NCI-H1694 treated with DMSO at 0.1 percent for 48 hours (cell line): Measurements from ENCODE around the gene CEACAM6.
A peak's percentile ranks its signal among the peaks of the same experiment; 100 is the strongest.
"Not testable (repeated sequence)": the region's sequence is repeated elsewhere in the genome, so short reads cannot be mapped to it uniquely, and the experiment has no call there.

ENCODE experiments used
- DNase-seq: peaks from one replicate; lab custom pipeline; 2025; lab: John Stamatoyannopoulos, UW

The CEACAM6 gene

DNA sequence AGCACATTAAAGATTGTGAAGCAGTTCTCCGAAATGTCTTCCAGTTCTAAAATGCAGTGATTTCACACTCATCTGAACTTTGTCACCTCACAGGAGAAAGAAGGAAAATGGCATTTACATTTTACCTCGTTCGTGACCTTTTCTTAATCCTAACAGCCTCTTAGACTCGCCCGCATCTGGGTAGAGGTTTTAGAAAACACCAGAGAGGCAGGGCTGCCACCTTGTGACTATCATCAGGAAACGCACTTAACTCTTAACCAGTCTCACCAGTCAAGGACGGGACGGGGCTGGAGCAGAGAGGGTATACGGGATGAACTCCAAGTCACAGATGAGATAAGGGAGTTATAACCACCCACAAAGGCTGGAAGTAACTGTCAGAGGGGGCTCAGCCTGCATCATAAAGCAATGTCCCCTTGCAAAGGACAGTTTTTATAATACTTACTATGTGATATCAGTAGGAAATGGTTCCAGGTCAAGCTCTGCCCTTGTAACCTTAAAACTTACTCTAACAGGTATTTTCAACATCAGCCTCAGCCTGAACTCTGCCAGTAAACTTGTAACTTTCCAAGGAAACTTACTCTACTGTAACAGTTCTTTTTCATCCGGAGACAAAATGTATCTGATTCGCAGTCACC lies 8.6 kb upstream of the CEACAM6 start:
- DNase-seq, result peak; percentile 11

DNA sequence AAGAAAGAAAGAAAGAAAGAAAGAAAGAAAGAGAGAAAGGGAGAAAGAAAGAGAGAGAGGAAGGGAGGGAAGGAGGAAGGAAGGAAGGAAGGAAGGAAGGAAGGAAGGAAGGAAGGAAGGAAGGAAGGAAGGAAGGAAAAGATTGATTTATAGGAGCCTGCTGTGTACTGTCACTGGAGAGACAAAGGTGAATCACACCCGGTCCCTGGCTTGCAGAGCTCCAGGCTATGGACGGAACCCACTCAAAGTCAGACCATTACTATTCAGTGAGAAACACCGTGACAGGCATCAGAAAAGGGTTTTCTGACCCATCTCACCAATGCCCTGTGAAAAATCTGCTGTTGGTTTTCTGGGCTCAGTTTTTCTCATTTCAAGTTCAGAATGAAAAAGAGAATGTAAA lies 7.3 kb upstream of the CEACAM6 start:
- DNase-seq, result no peak

DNA sequence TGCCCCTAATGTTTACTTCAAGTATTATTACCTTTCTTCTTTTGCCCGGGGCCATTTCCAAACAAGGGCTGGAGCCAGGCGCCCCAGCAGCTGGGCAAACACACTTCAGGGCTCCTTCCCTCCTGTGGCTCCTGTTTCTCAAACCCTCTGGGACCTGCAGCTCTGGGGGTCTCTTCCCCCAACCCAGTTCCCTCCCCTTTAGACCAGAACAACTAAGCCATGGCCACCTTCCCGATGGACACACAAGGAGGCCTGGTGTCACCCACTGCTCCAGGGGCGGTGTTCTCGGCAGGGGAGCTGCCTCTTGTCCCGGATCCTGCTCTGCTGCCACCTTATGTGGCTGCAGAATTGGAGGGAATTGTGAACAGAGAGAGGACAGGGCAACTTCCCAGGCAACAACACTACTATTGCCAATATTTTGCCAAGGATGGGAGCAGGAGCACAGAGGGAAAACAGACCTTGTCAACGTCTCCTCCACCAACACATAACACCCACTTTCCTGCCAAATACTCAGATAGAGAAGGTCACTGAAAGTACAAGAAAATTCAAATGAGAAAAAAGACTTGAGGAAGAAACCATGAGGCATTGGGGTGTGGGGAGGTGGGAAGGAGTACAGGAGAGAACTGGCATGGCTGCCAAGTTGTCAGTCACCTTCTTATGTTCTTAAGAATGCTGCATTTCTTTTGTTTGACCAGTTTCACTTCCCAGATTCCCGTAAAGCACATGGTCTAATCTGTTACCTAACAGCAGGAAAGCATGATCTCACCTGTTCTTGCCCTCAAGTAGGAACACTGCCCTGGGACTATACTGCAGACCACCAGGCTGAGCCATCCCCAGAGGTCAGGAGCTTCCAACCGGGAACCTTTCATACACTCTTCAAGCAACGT lies 4.8 kb upstream of the CEACAM6 start:
- not testable (repeated sequence) for DNase-seq

DNA sequence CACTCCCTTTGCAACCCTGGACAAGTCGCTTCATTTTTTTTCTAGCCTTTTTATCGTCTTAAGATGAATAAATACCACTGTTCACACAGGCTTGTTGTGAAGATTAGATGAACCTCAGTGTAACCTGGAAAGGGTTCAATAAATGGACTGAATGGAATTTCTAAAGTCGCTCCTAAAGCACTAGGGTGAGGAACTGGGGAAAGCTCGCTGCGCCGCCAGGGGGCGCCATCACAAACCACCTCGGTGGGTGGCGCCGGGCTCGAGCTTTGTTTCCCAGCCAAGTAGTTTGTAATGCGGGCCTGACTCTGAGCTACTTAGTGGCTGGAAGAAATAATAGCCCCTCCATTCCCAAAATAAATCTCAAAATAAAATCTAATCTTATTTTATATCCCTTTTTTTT lies 2.2 kb upstream of the CEACAM6 start:
- DNase-seq, result peak; percentile 4

DNA sequence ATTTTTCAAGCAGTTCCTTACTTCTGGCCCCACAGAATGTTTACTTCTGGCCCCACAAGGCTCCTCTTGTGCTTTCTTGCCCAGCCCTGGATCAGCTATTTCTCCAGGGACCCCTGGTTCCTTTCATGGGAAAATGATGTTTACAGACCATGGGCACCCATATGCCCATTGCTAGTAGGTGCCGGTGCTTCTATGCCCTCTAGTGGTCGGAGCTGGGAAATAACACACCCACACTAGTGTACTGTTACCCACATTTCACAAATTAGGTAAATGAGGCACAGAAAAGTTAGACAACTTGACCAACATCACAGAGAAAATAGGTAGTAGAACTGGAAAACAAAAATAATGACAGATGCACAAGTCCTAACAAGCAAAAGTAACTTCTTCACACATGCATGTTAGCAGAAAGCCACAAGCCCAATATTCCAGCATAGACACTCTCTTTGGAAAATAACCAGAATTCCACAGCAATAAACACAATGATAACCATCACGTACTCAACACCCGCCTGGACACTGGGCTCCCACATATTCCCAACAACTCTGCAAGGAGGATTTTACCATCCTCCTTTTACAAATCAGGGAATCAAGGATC lies 1.3 kb upstream of the CEACAM6 start:
- DNase-seq, result peak; percentile 20

DNA sequence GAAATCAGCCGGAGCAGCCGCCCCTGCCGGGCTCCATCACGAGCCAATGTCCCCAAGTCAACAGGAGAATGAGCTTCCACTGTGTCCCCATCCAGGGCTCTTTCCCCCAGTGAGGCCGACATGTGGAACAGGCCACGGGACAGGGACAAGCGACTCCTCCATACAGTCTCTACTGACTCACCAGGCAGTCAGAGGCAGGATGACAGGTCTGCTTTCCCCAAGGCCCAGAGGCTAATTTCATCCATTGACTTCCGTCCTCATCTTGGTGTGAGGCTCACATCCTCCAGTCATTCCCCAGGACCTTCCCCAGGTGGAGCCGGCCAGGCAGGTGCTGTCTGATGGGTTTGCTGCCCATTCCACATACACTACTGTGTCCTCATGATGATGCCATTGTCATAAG lies 3.5 kb downstream of the CEACAM6 start:
- no peak for DNase-seq

DNA sequence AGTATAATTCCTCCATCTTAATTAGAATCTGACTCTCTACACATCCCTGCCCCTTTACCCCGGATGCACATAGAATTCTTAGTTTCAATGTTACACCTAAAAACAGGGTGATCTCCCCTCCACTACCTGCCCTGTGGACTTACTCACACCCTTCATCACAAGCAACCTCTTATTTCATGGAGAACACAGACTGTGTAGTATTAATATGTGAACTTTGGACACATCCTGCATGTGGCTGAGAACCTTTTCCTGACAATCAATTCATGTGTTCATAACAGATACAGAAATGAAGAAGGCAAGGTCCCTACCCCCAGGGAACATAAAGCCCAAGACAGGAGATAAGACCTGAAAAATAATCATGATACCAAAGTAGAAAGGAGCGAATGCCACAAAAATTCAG lies 11.8 kb downstream of the CEACAM6 start:
- no peak for DNase-seq

DNA sequence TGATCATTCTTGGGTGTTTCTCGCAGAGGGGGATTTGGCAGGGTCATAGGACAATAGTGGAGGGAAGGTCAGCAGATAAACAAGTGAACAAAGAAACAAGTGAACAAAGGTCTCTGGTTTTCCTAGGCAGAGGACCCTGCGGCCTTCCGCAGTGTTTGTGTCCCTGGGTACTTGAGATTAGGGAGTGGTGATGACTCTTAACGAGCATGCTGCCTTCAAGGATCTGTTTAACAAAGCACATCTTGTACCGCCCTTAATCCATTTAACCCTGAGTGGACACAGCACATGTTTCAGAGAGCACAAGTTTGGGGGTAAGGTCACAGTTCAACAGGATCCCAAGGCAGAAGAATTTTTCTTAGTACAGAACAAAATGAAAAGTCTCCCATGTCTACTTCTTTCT lies 12.8 kb downstream of the CEACAM6 start:
- DNase-seq, result not testable (repeated sequence)

DNA sequence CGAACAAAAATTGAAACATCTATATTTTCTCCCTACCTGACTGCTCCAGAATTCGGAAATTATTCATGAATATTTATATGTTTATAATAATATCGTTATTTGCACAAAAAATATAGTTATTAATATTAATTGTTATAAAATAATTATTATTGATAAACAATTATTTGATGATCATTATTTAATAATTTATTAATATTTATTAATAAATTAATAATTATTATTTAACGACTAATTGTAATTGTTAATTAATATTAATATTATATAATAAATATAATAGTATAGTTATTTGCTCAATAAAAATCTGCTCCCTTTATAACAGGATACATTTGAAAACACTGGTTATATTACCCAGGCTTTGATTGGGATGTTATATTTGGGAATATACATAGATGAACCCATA lies 14.3 kb downstream of the CEACAM6 start:
- no peak for DNase-seq

DNA sequence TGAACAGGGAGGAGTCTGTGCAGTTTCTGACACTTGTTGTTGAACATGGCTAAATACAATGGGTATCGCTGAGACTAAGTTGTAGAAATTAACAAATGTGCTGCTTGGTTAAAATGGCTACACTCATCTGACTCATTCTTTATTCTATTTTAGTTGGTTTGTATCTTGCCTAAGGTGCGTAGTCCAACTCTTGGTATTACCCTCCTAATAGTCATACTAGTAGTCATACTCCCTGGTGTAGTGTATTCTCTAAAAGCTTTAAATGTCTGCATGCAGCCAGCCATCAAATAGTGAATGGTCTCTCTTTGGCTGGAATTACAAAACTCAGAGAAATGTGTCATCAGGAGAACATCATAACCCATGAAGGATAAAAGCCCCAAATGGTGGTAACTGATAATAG lies 16.1 kb downstream of the CEACAM6 start:
- DNase-seq, result no peak

DNA sequence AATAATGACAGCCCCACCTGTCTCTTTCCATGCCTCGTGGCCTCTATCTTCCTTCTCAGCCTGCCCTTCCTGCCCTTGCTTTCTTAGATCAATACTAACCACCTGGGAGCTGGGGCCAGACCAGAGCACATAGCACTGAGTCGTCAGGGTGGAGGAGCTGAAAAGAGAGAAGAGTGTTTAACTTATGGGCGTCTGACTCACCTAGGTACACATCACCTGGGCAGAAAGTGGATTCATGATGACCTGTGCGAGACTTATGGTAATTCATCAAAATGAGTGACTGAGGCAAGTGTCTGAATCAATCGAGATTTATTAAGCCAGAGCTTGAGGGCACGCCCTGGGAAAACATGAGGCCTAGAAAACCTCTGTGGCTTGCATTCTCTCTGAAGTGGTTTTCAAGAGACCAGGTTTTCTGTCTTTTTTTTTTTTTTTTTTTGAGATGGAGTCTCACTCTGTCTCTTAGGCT lies 19.2 kb downstream of the CEACAM6 start:
- DNase-seq, result no peak

DNA sequence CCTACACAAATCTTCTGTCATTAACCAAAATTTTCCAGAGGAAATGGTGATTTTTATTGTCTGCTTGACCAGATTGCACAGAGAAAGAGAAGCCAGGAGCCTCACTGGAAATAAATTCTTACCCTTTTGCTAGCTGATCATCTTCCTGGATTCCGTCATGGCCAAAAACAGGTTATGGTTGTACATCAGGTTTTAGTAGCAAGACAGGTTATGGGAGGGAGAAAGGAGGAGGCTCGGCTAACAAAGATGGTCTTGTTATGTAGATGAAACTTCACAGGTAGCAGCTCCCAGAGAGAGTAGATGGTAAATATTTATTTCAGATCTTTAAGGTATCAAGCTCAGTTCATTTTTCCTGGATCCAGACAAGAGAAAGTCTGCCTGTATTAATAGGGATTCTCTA lies 21.4 kb downstream of the CEACAM6 start:
- DNase-seq, result no peak

DNA sequence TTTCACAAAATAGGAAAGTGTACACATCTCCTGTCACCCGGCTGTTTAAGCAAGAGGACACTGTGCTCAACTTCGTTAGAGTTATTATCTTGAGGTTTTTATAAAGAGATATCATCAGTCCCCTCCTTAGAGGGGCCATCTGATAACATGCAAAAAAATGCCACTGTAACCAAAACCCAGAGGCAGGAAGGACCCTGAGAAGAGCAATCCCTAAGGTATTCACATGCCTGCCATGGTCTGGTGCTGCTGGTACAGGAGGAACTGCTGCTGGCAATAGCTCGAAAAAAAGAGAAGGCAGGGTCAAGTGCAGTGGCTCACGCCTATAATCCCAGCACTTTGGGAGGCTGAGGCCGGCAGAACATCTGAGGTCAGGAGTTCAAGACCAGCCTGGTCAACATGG lies 28.3 kb downstream of the CEACAM6 start:
- no peak for DNase-seq

DNA sequence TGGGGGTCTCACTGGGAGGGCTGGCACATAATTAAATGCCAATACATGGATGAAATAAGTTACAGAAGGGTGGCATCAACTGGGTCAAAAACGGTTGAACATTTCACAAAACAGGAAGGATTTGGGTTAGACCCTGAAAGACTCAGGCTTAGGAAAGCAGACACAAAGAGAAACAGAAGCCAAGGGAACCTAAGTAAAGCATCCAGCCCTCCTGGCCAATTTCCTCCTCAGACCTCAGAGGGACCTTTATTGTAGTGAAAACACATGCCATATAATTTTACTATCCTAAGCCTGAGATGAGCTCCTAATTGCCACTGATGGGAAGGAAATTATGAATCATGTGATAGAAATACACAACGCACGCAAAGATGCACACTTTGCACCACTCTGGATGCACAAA lies 29.0 kb downstream of the CEACAM6 start:
- DNase-seq, result no peak

DNA sequence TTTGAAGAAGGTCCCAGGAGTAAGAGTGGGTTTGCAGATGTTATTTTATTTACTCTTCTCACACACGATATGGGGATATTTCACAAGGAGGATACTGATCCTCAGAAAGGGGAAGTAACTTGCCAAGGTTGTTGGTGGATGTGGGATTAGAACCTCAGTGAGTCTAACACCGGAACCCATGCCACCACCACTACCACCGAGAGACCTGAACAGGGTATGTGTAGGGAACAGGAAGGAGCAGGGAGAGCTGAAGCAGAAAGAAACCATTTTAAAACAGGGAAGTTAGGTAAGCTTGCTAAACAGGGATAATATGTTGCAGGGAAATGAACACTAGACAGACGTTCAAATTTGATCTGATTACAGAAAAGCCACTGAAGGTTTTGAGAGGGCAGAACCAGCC lies 29.4 kb downstream of the CEACAM6 start:
- peak; percentile 2 for DNase-seq

DNA sequence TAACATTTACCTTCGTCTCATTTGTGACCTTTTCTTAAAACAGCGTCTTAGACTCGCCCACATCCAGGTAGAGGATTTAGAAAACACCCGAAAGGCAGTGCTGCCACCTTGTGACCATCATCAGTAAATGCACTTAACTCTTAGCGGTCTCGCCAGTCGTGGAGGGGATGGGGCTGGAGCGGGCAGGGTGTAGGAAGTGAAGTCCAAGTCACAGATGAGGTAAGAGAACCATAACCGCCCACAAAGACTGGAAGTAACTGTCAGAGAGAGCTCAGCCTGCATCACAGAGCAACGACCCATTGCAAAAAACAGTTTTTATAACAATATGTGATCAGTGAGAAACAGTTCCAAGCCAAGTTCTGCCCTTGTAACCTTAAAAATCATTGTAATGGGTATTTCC lies 30.3 kb downstream of the CEACAM6 start:
- peak; percentile 50 for DNase-seq

DNA sequence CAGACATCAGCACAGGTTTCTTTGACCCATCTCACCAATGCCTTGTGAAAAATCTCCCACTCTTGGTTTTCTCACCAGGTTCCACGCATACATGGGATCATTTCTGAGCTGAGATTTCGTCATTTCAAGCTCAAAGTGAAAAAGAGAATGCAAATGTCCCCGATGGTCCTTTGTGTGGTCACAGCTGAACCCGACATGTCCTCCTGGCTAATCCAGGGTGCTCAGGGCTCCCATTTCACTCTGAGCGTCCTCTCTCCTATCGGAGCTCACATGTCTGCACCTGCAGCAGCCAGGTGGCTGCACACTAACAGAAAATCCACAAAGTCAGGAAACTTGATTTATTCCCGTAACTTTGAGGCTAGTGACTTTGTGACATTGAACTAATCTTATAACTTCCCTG lies 31.7 kb downstream of the CEACAM6 start:
- DNase-seq, result no peak

DNA sequence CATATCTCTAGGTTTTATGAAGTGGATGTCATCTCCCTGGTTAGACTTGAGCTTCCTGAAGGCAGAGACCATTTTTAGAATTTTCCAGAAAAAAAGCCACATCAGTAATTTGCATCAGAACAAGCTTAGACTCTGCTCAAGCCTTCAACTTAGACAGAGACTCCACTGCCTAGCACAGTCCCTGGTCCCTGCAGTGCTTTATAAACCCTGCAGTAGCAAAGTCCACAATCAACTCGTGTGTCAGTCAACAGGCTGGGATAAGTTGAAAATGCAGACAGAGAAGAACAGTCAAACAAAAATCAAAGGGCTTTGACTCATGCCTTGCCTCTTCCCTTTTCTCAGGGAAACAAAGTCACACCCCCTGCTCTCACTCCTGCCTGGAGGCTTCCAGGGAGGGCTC lies 33.2 kb downstream of the CEACAM6 start:
- DNase-seq, result not testable (repeated sequence)

DNA sequence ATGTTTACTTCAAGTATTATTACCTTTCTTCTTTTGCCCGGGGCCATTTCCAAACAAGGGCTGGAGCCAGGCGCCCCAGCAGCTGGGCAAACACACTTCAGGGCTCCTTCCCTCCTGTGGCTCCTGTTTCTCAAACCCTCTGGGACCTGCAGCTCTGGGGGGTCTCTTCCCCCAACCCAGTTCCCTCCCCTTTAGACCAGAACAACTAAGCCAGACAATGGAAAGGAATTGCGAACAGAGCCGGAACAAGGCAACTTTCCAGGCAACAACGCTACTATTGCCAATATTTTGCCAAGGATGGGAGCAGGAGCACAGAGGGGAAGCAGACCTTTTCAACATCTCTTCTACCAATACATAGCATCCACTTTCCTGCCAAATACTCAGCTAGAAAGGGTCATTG lies 33.7 kb downstream of the CEACAM6 start:
- DNase-seq, result not testable (repeated sequence)

DNA sequence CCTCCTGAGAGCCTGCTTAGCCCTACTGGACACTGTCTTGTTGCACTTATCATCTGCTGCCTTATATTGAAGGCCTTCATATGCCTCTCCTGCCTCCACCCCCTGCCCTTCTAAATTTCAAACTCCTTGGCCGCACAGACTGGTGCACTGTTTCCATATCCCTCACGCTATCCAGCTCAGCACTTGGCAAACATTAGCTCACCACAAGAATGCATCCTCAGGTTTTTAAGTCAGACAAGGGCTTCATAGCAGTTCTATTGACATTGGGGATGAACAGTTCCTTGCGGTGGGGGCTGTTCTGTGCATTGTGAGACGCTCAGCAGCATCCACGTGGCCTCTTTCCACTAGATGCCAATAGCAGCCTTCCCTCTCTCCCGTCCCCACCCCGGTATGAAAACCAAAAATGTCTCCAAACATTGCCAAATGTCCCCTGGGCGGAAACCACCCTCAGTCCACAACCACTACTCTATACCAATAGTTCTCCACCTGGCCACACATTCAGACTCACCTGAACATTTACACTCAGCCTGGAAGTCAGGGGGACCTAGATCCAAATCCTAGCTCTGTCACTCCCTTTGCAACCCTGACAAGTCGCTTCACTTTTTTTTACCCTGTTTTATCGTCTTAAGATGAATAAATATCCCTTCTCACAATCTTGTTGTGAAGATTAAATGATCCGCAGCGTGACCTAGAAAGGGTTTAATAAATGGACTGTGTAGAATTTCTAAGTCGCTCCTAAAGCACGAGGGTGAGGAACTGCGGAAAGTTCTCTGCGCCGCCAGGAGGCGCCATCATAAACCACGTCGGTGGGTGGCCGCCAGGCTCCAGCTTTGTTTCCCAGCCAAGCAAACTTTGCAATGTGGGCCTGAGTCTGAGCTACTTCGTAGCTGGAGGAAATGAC lies 37.4 kb downstream of the CEACAM6 start:
- DNase-seq, result no peak

DNA sequence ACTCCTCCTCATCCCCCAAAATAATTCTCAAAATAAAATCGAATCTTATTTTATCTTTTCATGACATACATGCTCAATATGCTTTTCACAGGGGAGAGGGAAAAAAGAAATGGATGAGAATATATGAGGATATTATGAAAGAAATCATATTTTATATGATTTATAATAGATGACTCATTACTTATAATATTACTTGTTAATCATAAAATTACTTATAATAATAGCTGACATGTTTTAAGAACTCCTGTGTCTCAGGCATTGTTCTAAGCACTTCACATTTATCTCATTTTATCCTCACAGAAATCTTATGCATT lies 38.0 kb downstream of the CEACAM6 start:
- no peak for DNase-seq

DNA sequence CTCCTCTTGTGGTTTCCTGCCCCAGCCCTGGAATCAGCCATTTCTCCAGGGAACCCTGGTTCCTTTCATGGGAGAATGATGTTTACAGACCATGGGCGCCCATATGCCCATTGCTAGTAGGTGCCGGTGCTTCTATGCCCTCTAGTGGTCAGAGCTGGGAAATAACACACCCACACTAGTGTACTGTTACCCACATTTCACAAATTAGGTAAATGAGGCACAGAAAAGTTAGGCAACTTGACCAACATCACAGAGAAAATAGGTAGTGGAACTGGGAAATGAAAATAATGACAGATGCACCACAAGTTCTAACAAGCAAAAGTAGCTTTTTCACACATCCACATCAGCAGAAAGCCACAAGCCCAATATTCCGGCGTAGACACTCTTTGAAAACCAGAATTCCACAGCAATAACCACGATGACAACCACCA lies 39.7 kb downstream of the CEACAM6 start:
- peak; percentile 30 for DNase-seq
